Gastrocnemius medialis (tissue), 4 donors: Measurements from ENCODE around the gene ULBP3. TPM values are rescaled to one million over a fixed set of nuclear protein-coding genes. Genes with fewer than 3 reads are reported as not detected.

Experiments
- ATAC-seq, 2 donors: fragments of 150-250 bp; one replicate each; pipeline ENCODE4 v1.9.1; 2016
- DNase-seq, 2 donors: peaks; one replicate each; pipeline ENCODE4 v3.0.0-alpha.2; 2019
- H3K27ac ChIP-seq, 4 donors: fragments of 200-600 bp; sonication (generic); 1 replicate in 1 of 4; 2 replicates in 3 of 4; pipeline ENCODE4 v1.5.1; 2016 to 2018; ENCODE audit warnings: mild to moderate bottlenecking in 2 of 4, moderate library complexity in 1 of 4
- H3K27me3 ChIP-seq, 3 donors: fragments of 200-600 bp; sonication (generic) in 2 of 3; 1 replicate in 1 of 3; 2 replicates in 2 of 3; pipeline versions ENCODE4 v1.5.1 to v1.6.0; 2016 to 2019; ENCODE audit warnings: mild to moderate bottlenecking in 1 of 3, moderate library complexity in 1 of 3
- H3K36me3 ChIP-seq, 2 donors: fragments of 200-600 bp; sonication (generic) in 1 of 2; one replicate each; pipeline ENCODE4 v1.5.1; 2017 to 2018
- H3K4me1 ChIP-seq, 2 donors: fragments of 200-600 bp; sonication (generic) in 1 of 2; one replicate each; pipeline ENCODE4 v1.5.1; 2016 to 2017; ENCODE audit warnings: mild to moderate bottlenecking in 2 of 2
- H3K4me3 ChIP-seq, 4 donors: fragments of 200-600 bp; sonication (generic) in 3 of 4; 1 replicate in 1 of 4; 2 replicates in 3 of 4; pipeline ENCODE4 v1.5.1; 2016 to 2019; ENCODE audit warnings: mild to moderate bottlenecking in 2 of 4
- H3K9me3 ChIP-seq, 3 donors: fragments of 200-600 bp; sonication (generic) in 2 of 3; 1 replicate in 1 of 3; 2 replicates in 2 of 3; pipeline ENCODE4 v1.5.1; 2016 to 2019
- CTCF ChIP-seq, 5 experiments: fragments of 450-650 bp in 3 of 5; fragments of 200-600 bp in 2 of 5; sonication (generic) in 2 of 5; IDR thresholded peaks in 4 of 5; conservative IDR thresholded peaks in 1 of 5; 1 replicate in 4 of 5; 2 replicates in 1 of 5; pipeline ENCODE4 v1.5.1; 2016 to 2019; ENCODE audit warnings: antibody characterized with exemption in 5 of 5, mild to moderate bottlenecking in 3 of 5, moderate library complexity in 3 of 5
- POLR2A ChIP-seq, 2 donors: fragments of 450-650 bp; IDR thresholded peaks; one replicate each; pipeline ENCODE4 v1.6.1; 2017; ENCODE audit warnings: antibody characterized with exemption in 2 of 2, mild to moderate bottlenecking in 2 of 2, moderate library complexity in 2 of 2
- in situ Hi-C, 4 donors: fragments of 200-750 bp; cut with MboI; loops; one replicate each; pipeline versions ENCODE4 v1.15.0 to v1.8.0; 2017; ENCODE audit warnings: low sequenced_read_pairs in 4 of 4
- intact Hi-C: fragments of 100-400 bp; cut with DNase I; formaldehyde crosslinking; loops from one replicate; pipeline ENCODE4 v1.15.1; 2023; ENCODE audit warnings: low total_unique reads
- total RNA-seq, 4 donors: library from RNA; depleted of rRNA; stranded (reverse); fragments of >200 nt; gene quantifications; one replicate each; pipeline versions ENCODE4 v1.1.0 to v1.2.3, GENCODE V29; 2016

ULBP3 gene
- total RNA-seq, 4 donors from 2014 or later, result 1.1 TPM; not detected in 3

- intact Hi-C loops (loop anchor here (10.0 kb wide), 1 partner anchor 726 kb away; no protein-coding TSS in a partner anchor), in situ Hi-C loops (loop anchor here in 2 of 4 donors (10.0 to 25.0 kb wide), 2 partner anchors 306 to 724 kb away; no protein-coding TSS in a partner anchor)
- TF ChIP-seq POLR2A (IDR thresholded peaks at IDR 0.05) (no peak), CTCF (IDR thresholded peaks at IDR 0.05 in 4 of 5, conservative IDR thresholded peaks at IDR 0.05 in 1 of 5) (no peak)
- Histone ChIP-seq H3K27ac (no peak overlapping the region), H3K4me1 (no peaks in the 10 kb centered on the region), H3K36me3 (no peaks in the 10 kb centered on the region), H3K4me3 (no peak overlapping the region), H3K27me3 (no peaks in the 10 kb centered on the region), H3K9me3 (no peaks in the 10 kb centered on the region)
- DNase-seq (no peak), ATAC-seq (no peak)
Observed at GRCh38 chr6:150088481-150089154, 19.7 kb upstream of the ULBP3 start.

- in situ Hi-C loops, result loop anchor here in 2 of 4 donors (10.0 to 25.0 kb wide), 2 partner anchors 307 to 725 kb away; no protein-coding TSS in a partner anchor
- Histone ChIP-seq H3K4me3 (no peak overlapping the region), H3K4me1 (no peaks in the 10 kb centered on the region), H3K9me3 (no peaks in the 10 kb centered on the region), H3K27ac (no peak overlapping the region), H3K36me3 (no peaks in the 10 kb centered on the region), H3K27me3 (no peaks in the 10 kb centered on the region)
- TF ChIP-seq CTCF (IDR thresholded peaks at IDR 0.05 in 4 of 5, conservative IDR thresholded peaks at IDR 0.05 in 1 of 5) (no peak), POLR2A (IDR thresholded peaks at IDR 0.05) (no peak)
- intact Hi-C loops, result loop anchor here (10.0 kb wide), 1 partner anchor 727 kb away; no protein-coding TSS in a partner anchor
- DNase-seq (no peak), ATAC-seq (no peak)
Observed at GRCh38 chr6:150087336-150087735, 18.4 kb upstream of the ULBP3 start.

- H3K4me1 ChIP-seq, result no peaks in the 10 kb centered on the region
- no peak for TF ChIP-seq POLR2A (IDR thresholded peaks at IDR 0.05)
- no peak for TF ChIP-seq CTCF (IDR thresholded peaks at IDR 0.05 in 4 of 5, conservative IDR thresholded peaks at IDR 0.05 in 1 of 5)
- H3K27ac ChIP-seq, result no peak overlapping the region
- no peaks in the 10 kb centered on the region for H3K36me3 ChIP-seq
- in situ Hi-C loops, result loop anchor here in 2 of 4 donors (10.0 to 25.0 kb wide), 2 partner anchors 309 to 726 kb away; no protein-coding TSS in a partner anchor
- intact Hi-C loops, result loop anchor here (10.0 kb wide), 1 partner anchor 729 kb away; no protein-coding TSS in a partner anchor
- ATAC-seq, result no peak
- no peak overlapping the region for H3K4me3 ChIP-seq
- no peak for DNase-seq
- no peaks in the 10 kb centered on the region for H3K27me3 ChIP-seq
- no peaks in the 10 kb centered on the region for H3K9me3 ChIP-seq
Observed at GRCh38 chr6:150086026-150086425, 17.1 kb upstream of the ULBP3 start.

DNA sequence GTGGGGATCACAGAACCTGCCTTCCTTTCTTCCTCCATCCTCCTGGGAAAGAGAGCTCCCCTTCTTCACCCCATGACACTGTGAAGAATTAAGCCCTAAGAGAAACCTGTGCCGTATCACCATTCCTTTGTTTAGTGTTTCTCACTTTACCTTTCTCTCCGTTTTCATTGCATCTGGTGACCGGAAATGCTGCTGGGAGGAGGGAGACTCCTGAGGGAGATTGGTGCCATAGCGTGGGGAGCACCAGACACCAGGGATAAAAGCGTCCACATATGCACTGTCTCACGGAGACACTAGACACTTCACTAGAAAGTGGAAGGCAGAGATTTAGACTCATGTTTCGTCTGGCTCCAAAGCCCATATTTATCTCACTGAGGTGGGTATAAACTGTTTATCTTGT, 15.5 kb upstream of the ULBP3 start:
- intact Hi-C loops (loop anchor here (5.0 to 10.0 kb wide), 2 partner anchors 58 to 730 kb away; partner anchors contain the start of gene PPP1R14C), in situ Hi-C loops (loop anchor here (5.0 to 25.0 kb wide), 3 partner anchors 253 to 728 kb away; no protein-coding TSS in a partner anchor)
- Histone ChIP-seq H3K4me1 (no peaks in the 10 kb centered on the region), H3K27me3 (no peaks in the 10 kb centered on the region), H3K36me3 (no peaks in the 10 kb centered on the region), H3K4me3 (no peak overlapping the region), H3K27ac (no peak overlapping the region), H3K9me3 (no peaks in the 10 kb centered on the region)
- DNase-seq (no peak), ATAC-seq (no peak)
- TF ChIP-seq POLR2A (IDR thresholded peaks at IDR 0.05), result no peak
- no peak for TF ChIP-seq CTCF (IDR thresholded peaks at IDR 0.05 in 4 of 5, conservative IDR thresholded peaks at IDR 0.05 in 1 of 5)
